ENCODE results near the gene KLF16. TPM values are rescaled to one million over a fixed set of nuclear protein-coding genes. Genes with fewer than 3 reads are reported as not detected.

Gene KLF16
- total RNA-seq, 1 experiment from 2014 or later: 12.6 TPM

DNA sequence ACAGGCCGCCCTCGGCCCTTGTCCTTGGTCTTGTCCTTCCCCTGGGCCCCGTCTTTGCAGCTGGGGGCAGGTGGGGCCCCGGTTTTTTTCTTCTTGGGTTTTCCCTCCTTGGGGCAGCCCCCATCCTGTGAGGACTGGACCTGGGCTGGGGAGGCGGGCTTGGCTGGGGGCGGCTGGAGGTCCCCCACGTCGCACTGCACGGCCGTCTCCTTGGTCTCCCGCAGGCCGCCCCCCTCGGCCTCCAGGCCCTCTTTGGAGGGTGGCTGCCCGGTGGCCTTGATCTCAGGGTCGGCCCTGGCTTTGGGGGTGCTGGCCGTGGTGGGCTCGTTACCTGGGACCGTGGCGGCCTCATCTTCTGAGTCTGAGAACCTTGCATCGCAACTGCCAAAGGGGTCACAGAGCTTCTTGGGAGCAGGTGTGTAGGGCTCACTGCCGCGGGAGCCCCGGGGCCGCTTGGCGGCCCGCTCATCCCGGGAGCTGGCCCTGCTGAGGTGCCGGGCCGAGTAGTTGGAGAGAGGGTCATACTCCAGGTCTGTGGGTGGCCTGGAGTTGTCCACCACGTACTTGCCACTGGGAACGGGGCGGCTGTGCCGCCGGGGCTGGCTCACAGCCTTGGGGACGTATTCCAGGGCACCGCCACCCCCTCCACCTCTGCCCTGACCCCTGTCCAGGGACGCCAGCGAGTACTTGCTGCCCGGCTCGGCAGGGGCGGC is 35.7 kb downstream of the KLF16 start:
- Histone ChIP-seq H3K4me3 (no peak overlapping the region), H3K36me3 (peaks cover 4% of the 10 kb centered on the region), H3K9me3 (no peaks in the 10 kb centered on the region), H3K27me3 (no peaks in the 10 kb centered on the region)
- no peak for DNase-seq

GRCh38 chr19:1826557-1827521 is 36.5 kb downstream of the KLF16 start:
- Histone ChIP-seq H3K4me3 (no peak overlapping the region), H3K27me3 (no peaks in the 10 kb centered on the region), H3K36me3 (peaks cover 4% of the 10 kb centered on the region), H3K9me3 (no peaks in the 10 kb centered on the region)
- DNase-seq: no peak

- Histone ChIP-seq H3K9me3 (no peaks in the 10 kb centered on the region), H3K27me3 (no peaks in the 10 kb centered on the region), H3K4me3 (no peak overlapping the region), H3K36me3 (peaks cover 4% of the 10 kb centered on the region)
- peak; percentile 36 for DNase-seq
Observed at GRCh38 chr19:1825909-1826556, 37.3 kb downstream of the KLF16 start.

GRCh38 chr19:1824252-1824622 is 39.1 kb downstream of the KLF16 start:
- DNase-seq: no peak
- Histone ChIP-seq H3K27me3 (no peaks in the 10 kb centered on the region), H3K36me3 (peaks cover 7% of the 10 kb centered on the region), H3K9me3 (no peaks in the 10 kb centered on the region), H3K4me3 (no peak overlapping the region)

DNA sequence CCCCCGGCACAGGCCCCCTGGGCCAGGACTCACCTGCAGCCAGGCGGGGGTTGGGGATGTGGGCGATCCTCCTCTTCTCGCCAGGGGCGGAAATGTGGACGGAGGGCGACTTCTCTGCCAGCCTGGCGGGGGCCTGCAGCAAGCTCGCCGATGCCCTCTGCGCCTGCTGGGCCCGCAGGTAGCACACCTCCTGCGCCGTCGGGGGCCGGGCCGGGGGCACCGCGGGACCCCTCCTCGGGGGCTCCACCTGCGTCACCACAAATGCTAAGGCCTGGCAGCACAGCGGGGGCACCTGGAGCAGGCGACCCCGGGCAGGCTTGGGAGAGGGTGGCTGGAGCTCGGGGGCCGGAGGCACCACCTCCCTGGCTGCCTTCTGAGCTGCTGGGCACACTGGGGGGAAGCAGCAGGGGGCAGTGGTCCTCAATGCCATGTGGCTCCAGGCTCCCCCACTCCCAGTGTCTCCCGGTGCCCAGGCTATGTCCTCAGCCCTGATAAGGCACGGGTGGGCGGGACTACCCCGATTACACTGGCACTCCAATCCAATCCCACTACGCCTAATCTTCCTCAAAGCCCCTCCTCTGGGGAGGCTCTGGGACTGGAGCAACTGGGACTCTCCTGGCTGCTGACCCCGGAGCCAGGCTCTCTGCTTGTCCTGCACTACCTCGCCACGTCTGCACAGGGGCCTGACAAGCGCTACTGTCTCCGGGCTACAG is 39.7 kb downstream of the KLF16 start:
- Histone ChIP-seq H3K27me3 (no peaks in the 10 kb centered on the region), H3K36me3 (peaks cover 7% of the 10 kb centered on the region), H3K9me3 (no peaks in the 10 kb centered on the region), H3K4me3 (no peak overlapping the region)
- no peak for DNase-seq

DNA sequence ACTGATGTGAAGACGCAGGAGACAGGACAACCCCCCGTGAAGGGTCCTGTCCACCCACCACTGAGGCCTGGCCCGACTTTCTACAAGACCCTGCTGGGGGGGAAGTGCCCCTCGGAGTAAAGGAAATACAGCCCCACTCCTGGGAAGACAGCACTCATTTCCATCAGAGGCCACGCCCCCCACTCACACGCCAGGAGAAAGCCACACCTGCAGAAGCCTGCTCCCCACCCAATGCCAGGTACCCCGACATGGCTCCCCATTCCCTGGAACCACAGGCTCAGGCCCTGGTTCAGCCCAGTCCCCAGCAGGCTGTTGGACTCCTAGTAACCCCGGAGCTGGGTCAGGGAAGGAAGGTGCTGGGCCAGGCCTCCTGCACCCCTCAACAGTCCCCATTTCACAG is 40.4 kb downstream of the KLF16 start:
- H3K4me3 ChIP-seq: no peak overlapping the region
- H3K27me3 ChIP-seq: no peaks in the 10 kb centered on the region
- H3K36me3 ChIP-seq: peaks cover 7% of the 10 kb centered on the region
- no peak for DNase-seq
- no peaks in the 10 kb centered on the region for H3K9me3 ChIP-seq

DNA sequence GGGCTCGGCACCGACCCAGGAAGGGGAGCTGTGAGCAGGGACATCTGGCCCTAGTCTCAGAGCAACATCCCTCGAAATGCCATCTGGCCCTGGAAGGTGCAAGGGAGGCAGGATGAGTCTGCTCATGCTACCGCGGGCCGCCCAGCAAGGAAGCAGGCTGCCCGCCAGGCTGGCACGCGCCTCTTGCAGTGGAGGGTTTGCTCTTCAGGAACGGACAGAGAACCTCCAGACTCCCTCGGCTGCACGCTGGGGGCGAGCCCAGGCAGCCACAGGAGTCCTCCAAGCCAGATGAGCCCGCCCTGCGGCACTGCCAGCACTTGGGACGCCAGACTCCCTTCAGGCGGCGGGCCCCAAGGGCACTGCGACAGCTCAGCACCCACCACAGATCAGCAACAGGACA is 41.2 kb downstream of the KLF16 start:
- H3K9me3 ChIP-seq: no peaks in the 10 kb centered on the region
- DNase-seq: no peak
- H3K4me3 ChIP-seq: no peak overlapping the region
- H3K36me3 ChIP-seq: peaks cover 7% of the 10 kb centered on the region
- H3K27me3 ChIP-seq: no peaks in the 10 kb centered on the region

DNA sequence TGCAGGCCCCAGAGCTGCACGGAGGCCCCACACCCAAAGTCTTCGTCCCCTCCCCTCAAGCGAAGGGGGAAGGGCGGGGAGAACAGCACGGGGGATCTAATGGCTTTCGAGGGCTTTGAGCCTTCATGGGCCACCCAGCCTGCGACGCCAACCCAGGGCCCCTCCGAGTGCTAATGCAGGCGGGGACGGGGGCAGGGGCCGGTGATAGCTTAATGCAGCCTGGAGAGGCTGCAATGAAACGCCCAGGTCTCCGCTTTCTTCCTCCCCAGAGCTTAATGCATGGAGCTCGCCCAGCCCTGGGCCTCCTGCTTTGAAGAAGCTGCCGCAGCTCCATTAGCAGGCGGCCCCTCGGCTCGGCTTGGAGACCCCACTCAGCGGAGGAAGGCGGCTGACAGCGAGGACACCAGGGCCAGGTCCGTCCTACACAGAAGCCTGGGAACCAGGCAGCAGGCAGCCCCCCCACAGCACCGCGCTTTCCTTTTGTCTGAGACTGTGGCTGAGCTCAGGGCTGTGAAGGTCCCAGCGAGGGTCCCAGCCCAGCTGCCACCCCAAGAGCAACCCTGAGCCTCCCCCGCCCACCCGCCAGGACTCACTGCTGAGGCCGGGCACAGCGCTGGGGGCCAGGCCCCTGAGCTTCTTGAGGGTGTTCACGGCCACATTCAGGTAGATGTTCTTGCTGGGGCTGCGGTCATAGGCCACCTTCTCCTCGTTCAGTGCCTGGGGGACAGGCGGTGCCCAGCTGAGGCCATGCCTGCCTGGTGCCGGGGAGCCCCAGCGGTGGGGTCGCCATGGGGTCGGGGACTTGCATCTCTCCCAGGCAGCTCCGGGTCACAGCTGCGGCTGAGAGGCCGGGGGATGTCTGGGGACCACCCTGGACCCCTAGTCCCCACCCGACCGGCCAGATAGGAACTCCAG is 43.8 kb downstream of the KLF16 start:
- no peaks in the 10 kb centered on the region for H3K27me3 ChIP-seq
- no peak overlapping the region for H3K4me3 ChIP-seq
- peaks cover 3% of the 10 kb centered on the region; the same call in 1 of the 2 replicates for H3K36me3 ChIP-seq
- H3K9me3 ChIP-seq: no peaks in the 10 kb centered on the region
- DNase-seq: no peak

GRCh38 chr19:1818549-1819195 is 44.7 kb downstream of the KLF16 start:
- Histone ChIP-seq H3K9me3 (no peaks in the 10 kb centered on the region), H3K27me3 (no peaks in the 10 kb centered on the region), H3K4me3 (no peak overlapping the region), H3K36me3 (peaks cover 3% of the 10 kb centered on the region; the same call in 1 of the 2 replicates)
- no peak for DNase-seq

DNA sequence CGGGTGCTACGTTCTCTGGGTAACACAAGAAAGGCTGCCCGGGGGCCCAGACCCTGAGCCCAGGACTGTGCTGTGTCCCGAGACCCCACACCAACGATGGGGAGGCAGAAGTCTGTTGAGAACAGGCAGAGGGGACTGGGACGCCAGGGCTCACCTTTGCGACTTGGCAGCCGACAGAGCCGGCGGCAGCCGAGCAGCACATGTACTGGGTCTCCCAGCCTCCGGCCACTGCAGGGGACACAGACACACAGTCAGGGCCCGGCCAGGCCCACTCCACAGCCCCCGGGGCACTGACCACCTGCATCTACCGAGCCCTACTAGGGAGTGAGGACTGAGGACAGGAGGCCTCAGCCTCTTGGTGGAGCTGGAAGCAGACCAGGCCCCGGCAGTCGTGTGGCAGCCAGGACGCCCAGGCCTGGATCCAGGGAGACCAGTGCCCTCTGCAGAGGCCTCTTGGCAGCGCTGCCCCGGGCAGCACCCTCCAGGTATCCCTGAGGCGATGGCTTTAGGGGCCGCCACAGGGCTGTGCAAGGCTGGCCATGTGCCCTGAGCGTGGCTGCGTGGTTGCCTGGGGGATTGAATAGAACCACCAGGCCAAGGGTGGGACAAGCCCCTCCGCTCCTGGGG is 45.7 kb downstream of the KLF16 start:
- DNase-seq: no peak
- Histone ChIP-seq H3K36me3 (peaks cover 3% of the 10 kb centered on the region; the same call in 1 of the 2 replicates), H3K9me3 (no peaks in the 10 kb centered on the region), H3K4me3 (no peak overlapping the region), H3K27me3 (no peaks in the 10 kb centered on the region)

DNA sequence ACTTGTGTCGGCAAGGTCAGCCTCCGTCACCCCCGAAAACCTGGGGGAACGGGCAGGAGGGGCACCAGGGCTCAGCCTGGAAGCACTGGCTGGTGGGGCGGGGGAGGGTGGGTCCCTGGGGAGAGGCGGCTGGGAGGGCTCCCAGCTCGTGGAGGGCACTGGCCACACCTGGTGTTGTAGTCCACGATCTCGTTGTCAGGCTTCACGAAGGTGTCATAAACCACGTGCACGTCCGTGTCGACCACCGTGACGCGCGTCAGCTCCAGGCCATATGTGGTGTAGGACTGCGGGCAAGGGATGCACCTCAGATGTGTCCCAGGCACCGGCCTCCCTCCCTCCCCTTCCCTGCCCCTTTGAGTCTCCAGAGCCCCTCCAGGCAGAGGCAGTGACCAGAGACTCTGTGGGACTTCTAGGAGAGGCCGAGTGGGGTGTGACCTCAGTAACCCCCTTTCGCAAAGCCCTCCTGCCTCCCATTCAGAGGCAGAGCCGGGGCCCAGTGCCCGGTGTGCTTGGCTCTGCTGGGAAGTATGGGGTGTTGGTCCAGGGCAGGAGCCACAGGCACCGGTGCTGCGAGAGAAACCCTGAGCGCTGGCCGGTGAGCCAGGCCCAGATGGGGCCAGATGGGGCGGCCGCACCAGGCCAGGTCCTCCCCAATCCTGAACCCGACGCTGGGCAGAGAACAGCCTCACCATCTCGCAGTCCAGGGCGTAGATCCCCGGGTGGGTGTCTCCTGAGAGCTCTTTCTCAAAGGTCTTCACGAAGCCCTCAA is 46.7 kb downstream of the KLF16 start:
- no peaks in the 10 kb centered on the region for H3K27me3 ChIP-seq
- H3K36me3 ChIP-seq: peaks cover 3% of the 10 kb centered on the region; the same call in 1 of the 2 replicates
- H3K4me3 ChIP-seq: no peak overlapping the region
- H3K9me3 ChIP-seq: no peaks in the 10 kb centered on the region
- no peak for DNase-seq

DNA sequence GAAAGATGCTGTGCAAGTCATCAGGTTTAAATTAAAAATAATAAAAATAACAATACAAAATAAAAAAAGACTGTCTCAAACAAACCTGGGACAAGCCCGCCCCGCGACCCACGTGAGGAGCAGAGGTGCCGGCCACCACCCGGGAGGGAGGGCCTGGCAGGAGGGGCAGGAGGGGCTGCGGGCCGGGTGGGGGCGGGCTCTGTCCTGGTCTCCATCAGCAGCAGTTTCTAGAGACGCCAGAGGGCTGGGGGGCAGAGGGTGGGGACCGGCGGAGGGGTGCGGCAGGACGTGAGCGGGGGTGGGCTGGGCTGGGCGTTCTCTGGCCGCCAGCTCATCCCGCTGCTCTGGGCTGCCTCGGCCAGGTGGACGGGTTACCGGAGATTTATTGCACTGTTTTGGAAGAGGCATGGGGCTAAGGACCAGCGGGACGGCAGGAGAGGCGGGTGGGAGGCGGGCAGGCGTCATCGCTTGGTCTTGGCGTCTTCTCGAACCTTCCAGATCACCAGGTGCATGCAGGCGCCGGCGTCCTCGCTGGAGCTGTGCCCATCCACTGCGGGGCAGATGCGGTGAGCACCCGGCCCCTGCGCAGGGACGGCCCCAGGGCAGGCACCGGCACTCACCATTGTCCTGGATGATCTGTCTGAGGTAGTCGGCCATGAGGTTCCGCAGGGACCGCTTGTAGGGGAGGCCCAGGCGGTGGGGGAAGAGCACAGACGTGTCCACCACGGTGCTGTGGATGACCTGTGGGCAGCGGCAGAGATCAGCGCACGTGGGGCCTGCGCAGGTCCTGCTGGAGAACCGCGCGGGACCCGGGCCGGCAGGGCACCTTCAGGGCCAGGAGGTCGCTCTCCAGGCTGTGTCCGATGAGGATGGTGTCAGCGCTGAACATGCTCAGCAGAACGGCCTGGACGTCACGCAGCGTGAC is 47.5 kb downstream of the KLF16 start:
- peaks cover 3% of the 10 kb centered on the region; the same call in 1 of the 2 replicates for H3K36me3 ChIP-seq
- no peak for DNase-seq
- no peaks in the 10 kb centered on the region for H3K27me3 ChIP-seq
- no peaks in the 10 kb centered on the region for H3K9me3 ChIP-seq
- H3K4me3 ChIP-seq: no peak overlapping the region

DNA sequence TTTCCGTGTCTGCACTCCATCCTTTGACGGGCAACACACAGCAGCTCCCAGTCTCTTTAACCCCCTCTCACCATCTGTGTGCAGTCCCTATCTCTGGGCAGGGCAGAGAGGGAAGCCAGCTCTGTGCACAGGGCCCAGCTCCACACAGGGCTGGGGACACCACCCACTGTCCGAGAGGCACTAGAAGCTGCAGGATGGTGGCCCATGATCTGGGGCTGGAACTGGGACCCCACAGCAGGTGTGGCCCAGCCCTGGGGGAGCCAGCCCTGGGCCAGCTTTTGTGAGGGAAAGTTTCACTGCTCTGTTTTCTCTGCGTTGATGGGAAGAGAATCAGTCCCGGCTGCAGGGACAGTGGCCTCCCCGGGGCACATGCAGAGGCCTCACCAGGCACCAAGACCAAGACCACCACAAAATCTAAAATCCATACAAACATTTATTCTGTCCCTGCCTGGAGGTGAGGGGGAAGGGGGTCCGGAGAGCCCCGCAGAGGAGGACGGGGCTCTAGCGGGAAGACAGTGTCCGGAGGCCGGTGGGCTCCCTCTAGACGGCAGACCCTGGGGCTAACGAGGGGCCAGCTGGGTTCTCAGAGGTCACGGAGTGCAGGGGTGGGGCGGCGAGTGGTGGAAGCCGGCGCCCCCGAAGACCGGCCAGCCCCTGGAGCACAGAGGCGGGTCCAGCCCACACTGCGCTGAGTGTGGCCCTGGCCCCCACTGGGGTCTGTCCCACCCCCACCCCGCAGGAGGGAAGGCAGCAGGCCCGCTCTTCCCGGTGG is 48.4 kb downstream of the KLF16 start:
- Histone ChIP-seq H3K9me3 (no peaks in the 10 kb centered on the region), H3K27me3 (no peaks in the 10 kb centered on the region), H3K36me3 (no peaks in the 10 kb centered on the region), H3K4me3 (no peak overlapping the region)
- no peak for DNase-seq

All from MG63 (cell line).